OCI-LY7 (cell line): ENCODE results near the gene GAB3. TPM values are rescaled to one million over a fixed set of nuclear protein-coding genes. Genes with fewer than 3 reads are reported as not detected.

ENCODE experiments used
- BruUV-seq: library from RNA; stranded (reverse); fragments of 400-500 nt; replicated peaks from 2 replicates; lab custom pipeline; 2021; lab: Mats Ljungman, UMichigan
- CTCF ChIA-PET: fragments of 300-600 bp; sonication (Branson Sonifier 250); formaldehyde crosslinking; loops from one replicate; lab custom pipeline; 2022; ENCODE audit warnings: antibody characterized with exemption; ENCODE audit not compliant: unreplicated experiment; lab: Charles Lee
- POLR2A ChIA-PET: fragments of 300-600 bp; sonication (Branson Sonifier 250); formaldehyde crosslinking; loops from one replicate; lab custom pipeline; 2022; ENCODE audit warnings: antibody characterized with exemption; lab: Charles Lee
- DNase-seq: peaks from one replicate; pipeline ENCODE4 v3.0.0-alpha.2; 2015; ENCODE audit warnings: low spot score
- H2AFZ ChIP-seq: fragments of 200-600 bp; sonication (generic), shearing (Covaris generic); 2 replicates; pipeline ENCODE4 v1.6.1; 2014; ENCODE audit warnings: mild to moderate bottlenecking, antibody characterized with exemption, low read length, moderate library complexity
- H3K27ac ChIP-seq: fragments of 200-600 bp; sonication (generic); 2 replicates; pipeline ENCODE4 v1.5.1; 2014; ENCODE audit warnings: mixed run types, low read depth, mild to moderate bottlenecking, moderate library complexity, low read length, inconsistent platforms; ENCODE audit not compliant: poor library complexity, severe bottlenecking
- H3K36me3 ChIP-seq: fragments of 200-600 bp; sonication (generic); 2 replicates; pipeline ENCODE4 v1.6.1; 2014; ENCODE audit warnings: mild to moderate bottlenecking, antibody characterized with exemption, low read length, moderate library complexity, mixed read lengths; ENCODE audit not compliant: insufficient read depth
- H3K4me1 ChIP-seq: fragments of 200-600 bp; sonication (generic); 2 replicates; pipeline ENCODE4 v1.5.1; 2014; ENCODE audit warnings: mild to moderate bottlenecking, low read length; ENCODE audit not compliant: insufficient read depth, poor library complexity, severe bottlenecking
- H3K4me2 ChIP-seq: fragments of 200-600 bp; sonication (generic); 2 replicates; pipeline ENCODE4 v1.6.1; 2014; ENCODE audit warnings: mild to moderate bottlenecking, low read length
- H3K4me3 ChIP-seq: fragments of 200-600 bp; sonication (generic); 2 replicates; pipeline ENCODE4 v1.5.1; 2014; ENCODE audit warnings: mild to moderate bottlenecking, low read depth, low read length; ENCODE audit not compliant: poor library complexity, severe bottlenecking
- H3K79me2 ChIP-seq: fragments of 200-600 bp; sonication (generic); 2 replicates; pipeline ENCODE4 v1.6.1; 2016; ENCODE audit warnings: low read depth, mild to moderate bottlenecking, low read length, moderate library complexity, mixed read lengths; ENCODE audit not compliant: insufficient read depth
- H3K9me2 ChIP-seq: fragments of 200-600 bp; sonication (generic); 2 replicates; pipeline ENCODE4 v1.6.1; 2016; ENCODE audit warnings: mild to moderate bottlenecking, low read length, mixed read lengths; ENCODE audit not compliant: insufficient read depth
- H3K9me3 ChIP-seq: fragments of 200-600 bp; sonication (generic); 2 replicates; pipeline ENCODE4 v1.6.1; 2014; ENCODE audit warnings: mild to moderate bottlenecking, mixed run types, low read length, mixed read lengths
- H4K20me1 ChIP-seq: fragments of 200-600 bp; sonication (generic); 2 replicates; pipeline ENCODE4 v1.6.1; 2014; ENCODE audit warnings: mild to moderate bottlenecking, antibody characterized with exemption, low read length, moderate library complexity, mixed read lengths; ENCODE audit not compliant: insufficient read depth
- CTCF ChIP-seq: fragments of 200-600 bp; sonication (generic); conservative IDR thresholded peaks from 2 replicates; pipeline ENCODE4 v1.5.1; 2014; ENCODE audit warnings: mild to moderate bottlenecking, antibody characterized with exemption, low read length, moderate library complexity, mixed read lengths
- EZH2phosphoT487 ChIP-seq: fragments of 200-600 bp; sonication (generic); IDR thresholded peaks from 2 replicates; pipeline ENCODE4 v1.6.1; 2018; ENCODE audit warnings: low read depth, borderline replicate concordance, mild to moderate bottlenecking, mixed run types, antibody characterized with exemption, low read length, moderate library complexity, mixed read lengths
- intact Hi-C: fragments of 100-400 bp; cut with micrococcal nuclease; formaldehyde crosslinking; loops from one replicate; pipeline ENCODE4 v1.10.0; 2022; ENCODE audit not compliant: unreplicated experiment
- total RNA-seq, 2 experiments: library from RNA; depleted of rRNA in 1 of 2; stranded (reverse); fragments of >200 nt in 1 of 2; shearing (Covaris generic) in 1 of 2; gene quantifications; 2 replicates each; pipeline ENCODE4 v1.2.3, GENCODE V29; 2014 to 2022

GAB3 gene
- total RNA-seq, 2 experiments from 2014 or later = 0.09 to 0.38 TPM

- DNase-seq = no peak
- Histone ChIP-seq H3K36me3 (no peaks in the 10 kb centered on the region), H3K27ac (no peak overlapping the region), H4K20me1 (no peaks in the 10 kb centered on the region), H3K9me2 (no peaks in the 10 kb centered on the region), H3K4me3 (no peak overlapping the region), H3K4me1 (no peaks in the 10 kb centered on the region), H3K9me3 (no peaks in the 10 kb centered on the region), H3K4me2 (no peak overlapping the region), H2AFZ (no peak overlapping the region), H3K79me2 (no peaks in the 10 kb centered on the region)
- POLR2A ChIA-PET = no interaction called here
- TF ChIP-seq CTCF = no peak
- no peak for TF ChIP-seq EZH2phosphoT487
- CTCF ChIA-PET = interaction anchor here (0.5 kb wide), 1 partner anchor 421 kb away, joined by 3 read pairs; no protein-coding TSS in a partner anchor
- BruUV-seq = no TSS peak
- intact Hi-C loops = no loop called here
Observed at GRCh38 chrX:154731184-154731583, 19.7 kb downstream of the GAB3 start.

- Histone ChIP-seq H3K4me3 (no peak overlapping the region), H2AFZ (no peak overlapping the region), H3K36me3 (no peaks in the 10 kb centered on the region), H3K4me2 (no peak overlapping the region), H3K79me2 (no peaks in the 10 kb centered on the region), H4K20me1 (no peaks in the 10 kb centered on the region), H3K9me3 (no peaks in the 10 kb centered on the region), H3K27ac (no peak overlapping the region), H3K9me2 (no peaks in the 10 kb centered on the region), H3K4me1 (no peaks in the 10 kb centered on the region)
- TF ChIP-seq EZH2phosphoT487 (no peak), CTCF (no peak)
- BruUV-seq = no TSS peak
- POLR2A ChIA-PET = interaction anchor here (0.7 kb wide), 1 partner anchor 283 kb away, joined by 3 read pairs; no protein-coding TSS in a partner anchor
- CTCF ChIA-PET = interaction anchor here (0.9 kb wide), 1 partner anchor 12 kb away, joined by 3 read pairs; no protein-coding TSS in a partner anchor
- intact Hi-C loops = no loop called here
- no peak for DNase-seq
Observed at GRCh38 chrX:154730253-154730891, 20.5 kb downstream of the GAB3 start.

- Histone ChIP-seq H4K20me1 (no peaks in the 10 kb centered on the region), H3K4me2 (no peak overlapping the region), H2AFZ (no peak overlapping the region), H3K36me3 (no peaks in the 10 kb centered on the region), H3K9me3 (no peaks in the 10 kb centered on the region), H3K4me3 (no peak overlapping the region), H3K27ac (no peak overlapping the region), H3K79me2 (no peaks in the 10 kb centered on the region), H3K4me1 (no peaks in the 10 kb centered on the region), H3K9me2 (no peaks in the 10 kb centered on the region)
- BruUV-seq = no TSS peak
- no peak for TF ChIP-seq CTCF
- TF ChIP-seq EZH2phosphoT487 = no peak
- intact Hi-C loops = no loop called here
- ChIA-PET POLR2A (no interaction called here), CTCF (interaction anchor here (0.9 kb wide), 1 partner anchor 11 kb away, joined by 3 read pairs; no protein-coding TSS in a partner anchor)
- DNase-seq = no peak
Observed at GRCh38 chrX:154729439-154729838, 21.4 kb downstream of the GAB3 start.
